HG03108 (cell line): ENCODE results near the gene TMEM181.
A peak's percentile ranks its signal among the peaks of the same experiment; 100 is the strongest.
"Not testable (repeated sequence)": the region's sequence is repeated elsewhere in the genome, so short reads cannot be mapped to it uniquely, and the experiment has no call there.

ENCODE experiments used
- ATAC-seq: cut with Tn5 transposase; IDR thresholded peaks from one replicate; pipeline ENCODE4 v1.9.1; 2021; ENCODE audit warnings: moderate library complexity; ENCODE audit not compliant: unreplicated experiment

The TMEM181 gene

GRCh38 chr6:158559895-158560835 lies at the start of gene TMEM181:
Gene TMEM181 (plus strand): TSS chr6:158560091. CDS start chr6:158560225, 134 bp downstream.
- peak; percentile 83 for ATAC-seq

- ATAC-seq: no peak
Measured at GRCh38 chr6:158512809-158513208, 47.1 kb upstream of the TMEM181 start.

DNA sequence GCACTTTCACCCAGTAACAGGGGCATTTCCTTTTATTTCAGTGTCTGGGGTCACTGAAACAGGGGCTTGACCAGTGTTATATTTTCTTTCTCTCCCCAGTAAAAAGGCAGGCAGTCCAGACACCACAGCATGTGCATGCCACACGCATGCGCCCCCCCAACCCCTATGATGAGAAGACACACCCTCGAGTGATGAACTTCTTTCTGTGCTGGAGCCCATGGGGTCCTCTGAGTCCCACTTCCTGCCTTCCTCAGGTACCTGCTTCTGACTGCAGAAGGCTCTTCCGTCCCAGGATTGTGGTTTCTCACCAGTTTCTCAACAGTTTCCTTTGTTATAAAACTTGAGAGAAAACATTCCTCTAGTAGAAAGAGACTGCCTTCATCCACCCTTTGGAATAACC lies 45.7 kb upstream of the TMEM181 start:
- no peak for ATAC-seq

DNA sequence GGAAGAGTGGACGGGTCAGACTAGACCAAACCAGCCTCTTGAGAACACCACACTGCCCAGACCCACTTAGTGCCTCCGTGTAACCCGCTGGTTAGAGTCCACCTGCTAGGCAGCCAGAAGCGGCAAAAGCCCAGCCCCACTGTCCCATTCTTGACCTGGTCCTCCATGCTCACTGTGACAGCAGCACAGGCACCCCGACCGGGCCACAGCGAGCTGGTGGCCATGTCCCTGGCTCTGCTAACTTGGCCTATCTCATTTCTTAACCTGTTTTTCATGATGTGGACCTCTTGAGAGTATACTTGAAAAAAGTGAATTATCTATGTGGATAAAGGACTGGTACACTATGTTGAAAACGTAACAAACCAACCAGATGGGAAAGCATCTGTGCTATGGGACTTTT lies 44.9 kb upstream of the TMEM181 start:
- ATAC-seq: no peak

GRCh38 chr6:158516098-158516497 lies 43.8 kb upstream of the TMEM181 start:
- ATAC-seq: no peak

DNA sequence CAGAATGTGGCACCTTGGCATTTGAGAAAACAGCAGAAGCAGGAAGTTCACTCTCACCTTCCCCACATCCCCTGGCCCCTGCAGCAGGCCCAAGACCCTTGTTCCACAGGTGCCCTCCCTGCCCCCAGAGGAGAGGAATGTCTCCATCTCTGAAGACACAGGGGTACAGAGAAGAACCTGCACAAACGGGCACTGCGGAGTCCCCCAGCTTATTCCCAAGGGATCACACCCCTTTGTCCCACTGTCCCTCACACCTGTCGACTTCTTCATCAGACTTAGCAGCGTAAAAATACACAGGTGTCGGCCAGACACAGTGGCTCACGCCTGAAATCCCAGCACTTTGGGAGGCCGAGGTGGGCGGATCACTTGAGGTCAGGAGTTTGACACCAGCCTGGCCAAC lies 42.9 kb upstream of the TMEM181 start:
- no peak for ATAC-seq

DNA sequence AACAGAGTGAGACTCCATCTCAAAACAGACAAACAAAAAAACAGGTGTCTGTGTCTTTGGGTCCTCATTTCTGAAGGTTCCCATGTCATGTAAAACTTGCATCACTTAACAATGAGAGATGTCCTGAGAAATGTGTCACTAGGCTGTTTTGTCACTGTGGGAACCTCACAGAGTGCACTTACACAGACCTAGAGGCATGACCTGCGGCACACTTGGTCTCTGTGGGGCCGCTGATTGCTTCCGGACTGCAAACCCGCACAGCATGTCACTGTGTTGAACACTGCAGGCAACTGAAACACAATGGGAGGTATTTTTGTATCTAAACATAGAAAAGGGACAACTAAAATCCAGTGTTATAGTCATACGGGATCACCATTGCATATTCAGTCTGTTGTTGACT lies 42.3 kb upstream of the TMEM181 start:
- peak; percentile 35 for ATAC-seq

DNA sequence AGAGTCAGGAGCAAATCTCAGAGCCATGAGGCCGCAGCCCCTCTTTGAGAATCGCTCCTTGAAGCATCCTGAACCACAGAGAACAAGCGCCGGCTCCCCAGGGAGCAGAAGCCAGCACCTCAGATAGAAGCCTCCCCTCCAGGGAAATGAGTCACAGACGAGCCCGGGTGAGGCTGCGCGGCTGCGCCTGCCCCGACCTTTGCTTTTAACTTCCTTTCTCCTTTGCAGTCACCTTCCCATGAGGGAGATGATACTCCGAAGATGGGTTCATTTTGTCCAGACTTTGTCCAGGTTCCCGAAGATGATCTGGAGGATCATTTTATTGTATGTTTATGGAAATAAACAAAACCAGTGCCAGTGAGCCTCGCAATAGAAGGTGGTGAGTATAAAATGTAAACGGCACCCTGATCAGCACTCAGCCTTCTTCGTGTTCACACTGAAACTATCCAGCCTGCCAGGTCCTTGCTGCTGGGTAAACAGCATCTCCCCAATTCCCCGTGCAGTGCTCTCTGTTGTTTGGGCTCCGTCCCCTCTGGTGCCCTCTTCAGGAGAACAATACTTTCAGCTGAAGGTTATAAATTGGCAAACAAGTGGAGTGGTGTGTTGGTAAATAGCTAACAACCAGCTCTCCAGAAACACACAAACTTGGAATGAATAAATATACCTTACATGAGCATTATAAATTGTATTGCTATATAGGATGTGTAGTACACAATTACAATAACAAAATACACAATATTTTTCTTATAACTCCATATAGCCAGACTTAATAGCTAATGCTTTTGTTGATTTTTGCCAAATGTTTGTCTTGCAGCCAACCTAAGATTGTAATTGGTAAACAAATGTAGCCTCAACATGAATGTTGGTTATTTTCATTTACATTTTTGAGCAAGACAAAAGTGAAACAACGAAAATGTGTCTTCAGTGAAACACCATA lies 41.4 kb upstream of the TMEM181 start:
- peak; percentile 65 for ATAC-seq

DNA sequence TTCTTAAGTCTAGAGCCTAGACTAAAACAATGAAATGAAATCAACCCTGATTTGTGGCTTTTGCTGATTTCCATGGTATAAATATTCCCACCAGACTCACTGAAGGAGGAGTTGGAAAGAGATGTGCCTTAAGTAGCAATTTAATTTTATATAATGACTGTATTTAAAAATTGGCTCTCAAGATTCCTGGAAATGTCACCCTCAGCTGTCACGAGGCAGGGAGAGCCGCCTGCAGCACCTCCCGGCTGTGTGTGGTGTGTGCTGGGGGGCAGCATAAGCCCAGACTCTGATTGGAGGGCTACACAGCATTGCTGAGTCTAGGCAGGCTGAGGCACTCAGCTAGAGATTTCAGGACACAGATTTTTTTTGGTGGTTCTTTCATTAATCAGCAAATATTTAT lies 40.6 kb upstream of the TMEM181 start:
- no peak for ATAC-seq

- ATAC-seq: no peak
Measured at GRCh38 chr6:158519761-158520160, 40.1 kb upstream of the TMEM181 start.

GRCh38 chr6:158520975-158521374 lies 38.9 kb upstream of the TMEM181 start:
- ATAC-seq: not testable (repeated sequence)

DNA sequence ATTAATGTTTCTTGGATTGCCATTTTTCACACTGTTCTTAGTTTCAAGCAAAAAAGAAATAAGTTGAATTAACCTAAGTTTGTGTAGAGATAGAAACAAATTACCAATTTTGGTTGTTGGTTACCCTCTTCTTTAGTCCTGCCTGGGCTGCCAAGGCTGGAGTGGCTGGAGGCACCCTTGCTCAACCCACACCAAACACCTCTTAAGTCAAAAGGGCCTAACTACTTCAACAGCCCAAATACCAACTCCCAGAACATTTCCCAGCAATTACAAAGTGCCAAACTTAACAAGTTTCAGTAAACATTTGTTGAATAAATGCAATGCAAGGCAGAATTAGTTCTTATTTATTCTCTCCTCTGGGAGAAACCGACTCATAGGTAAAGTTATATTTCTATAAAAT lies 38.1 kb upstream of the TMEM181 start:
- no peak for ATAC-seq

- no peak for ATAC-seq
Measured at GRCh38 chr6:158522616-158523015, 37.3 kb upstream of the TMEM181 start.

GRCh38 chr6:158524311-158524710 lies 35.6 kb upstream of the TMEM181 start:
- ATAC-seq: no peak

DNA sequence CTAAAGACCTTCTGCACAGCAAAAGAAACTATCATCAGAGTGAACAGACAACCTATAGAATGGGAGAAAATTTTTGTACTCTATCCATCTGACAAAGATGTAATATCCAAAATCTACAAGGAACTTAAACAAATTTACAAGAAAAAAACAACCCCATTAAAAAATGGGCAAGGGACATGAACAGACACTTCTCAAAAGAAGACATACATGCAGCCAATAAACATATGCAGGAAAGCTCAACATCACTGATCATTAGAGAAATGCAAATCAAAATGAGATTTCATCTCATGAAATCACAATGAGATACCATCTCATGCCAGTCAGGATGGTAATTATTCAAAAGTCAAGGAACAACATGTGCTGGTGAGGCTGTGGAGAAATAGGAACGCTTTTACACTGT lies 32.0 kb upstream of the TMEM181 start:
- not testable (repeated sequence) for ATAC-seq

DNA sequence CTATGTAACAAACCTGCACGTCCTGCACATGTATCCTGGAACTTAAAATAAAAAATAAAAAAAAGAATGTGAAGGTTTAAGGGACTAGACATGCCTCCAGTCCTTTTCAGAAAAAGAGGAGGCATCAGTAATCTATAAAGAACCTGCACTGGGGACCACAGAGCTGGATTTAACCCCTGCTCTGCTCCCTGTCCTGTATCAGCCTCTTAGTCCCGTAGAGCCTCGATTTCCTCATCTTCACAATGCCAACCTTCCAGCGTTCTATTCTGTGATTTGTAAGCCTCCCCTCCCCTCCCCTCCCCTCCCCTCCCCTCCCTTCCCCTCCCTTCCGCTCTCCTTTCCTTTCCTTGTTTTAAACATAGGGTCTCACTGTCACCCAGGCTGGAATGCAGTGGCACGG lies 31.1 kb upstream of the TMEM181 start:
- no peak for ATAC-seq

DNA sequence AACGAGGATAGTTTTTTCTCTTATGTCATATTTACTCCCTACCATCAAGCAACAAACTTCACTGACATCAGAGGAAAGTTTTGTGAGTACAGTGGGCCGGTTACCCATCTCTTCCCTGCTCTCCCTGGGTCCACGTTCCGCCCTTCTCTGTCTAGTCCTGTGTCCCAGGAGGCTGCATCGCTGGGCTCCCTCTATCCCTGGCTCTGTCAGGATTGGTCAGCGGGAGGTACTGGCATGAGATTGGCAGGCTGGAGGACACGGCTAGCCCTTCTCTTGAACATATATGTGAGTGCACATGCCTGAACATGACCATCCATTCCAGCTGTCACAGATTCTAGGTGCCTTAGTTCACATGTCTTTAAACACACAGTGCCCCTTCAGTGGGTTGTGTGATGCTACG lies 30.3 kb upstream of the TMEM181 start:
- ATAC-seq: no peak

DNA sequence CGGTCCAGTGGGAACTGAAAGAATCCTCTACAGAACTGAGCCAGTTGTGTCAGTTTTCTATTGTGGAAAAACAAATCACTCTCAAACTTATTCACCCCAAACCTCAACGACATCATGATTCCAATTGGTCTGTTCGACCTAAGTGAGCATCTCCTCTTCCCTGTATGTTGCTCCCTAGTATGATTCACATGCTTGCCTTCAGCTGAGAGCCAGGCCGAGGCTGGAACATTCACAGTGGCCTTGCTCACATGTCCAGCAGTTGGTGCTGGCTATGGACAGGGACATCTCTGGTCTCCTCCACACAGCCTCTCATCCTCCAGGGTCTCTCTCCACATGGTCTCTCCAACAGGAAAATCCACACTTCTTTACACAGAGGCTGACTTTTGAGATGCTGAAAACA lies 28.3 kb upstream of the TMEM181 start:
- ATAC-seq: no peak

- no peak for ATAC-seq
Measured at GRCh38 chr6:158531970-158532369, 27.9 kb upstream of the TMEM181 start.

DNA sequence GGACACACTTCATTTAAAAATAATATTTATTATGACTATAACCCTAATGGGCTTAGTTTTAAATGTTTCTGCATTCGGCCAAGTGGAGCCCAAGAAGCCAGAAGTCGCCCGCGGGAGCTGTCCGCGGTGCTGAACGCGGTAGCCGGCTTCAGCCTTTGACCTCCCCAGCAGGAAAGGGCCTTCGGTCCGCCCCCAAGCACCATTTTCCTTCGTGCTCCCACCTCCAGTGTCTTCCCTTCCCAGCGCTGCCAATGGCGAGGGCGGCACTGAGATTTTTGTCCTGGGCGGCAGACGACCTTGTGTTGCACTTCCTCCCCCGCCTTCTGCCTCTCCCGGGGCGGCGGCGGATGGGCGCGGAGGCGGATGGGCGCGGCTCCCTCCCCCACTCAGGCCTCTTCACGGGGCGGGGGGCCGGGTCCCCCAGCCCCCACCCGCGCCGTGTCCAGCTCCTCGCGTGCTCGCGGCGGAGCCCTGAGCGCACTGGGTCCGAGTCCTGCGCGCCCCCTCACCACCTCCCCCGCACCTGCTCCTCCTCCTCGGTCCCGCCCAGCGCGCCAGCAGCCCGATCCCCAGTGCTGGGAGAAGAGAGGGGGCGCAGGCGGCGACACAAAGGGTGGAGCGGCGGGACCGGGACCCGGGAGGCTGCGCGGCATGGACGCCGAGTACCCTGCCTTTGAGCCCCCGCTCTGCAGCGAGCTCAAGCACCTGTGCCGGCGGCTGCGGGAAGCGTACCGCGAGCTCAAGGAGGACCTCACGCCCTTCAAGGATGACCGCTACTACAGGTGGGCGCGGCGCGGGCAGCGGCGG lies 23.6 kb upstream of the TMEM181 start:
- ATAC-seq: no peak
